H1 (cell line): ENCODE results near the gene TMEM273. TPM values are rescaled to one million over a fixed set of nuclear protein-coding genes. Genes with fewer than 3 reads are reported as not detected.

Source experiments
- CHD7 ChIP-seq: fragments of 300-600 bp; sonication (generic); IDR thresholded peaks from 2 replicates; pipeline ENCODE4 v1.7.1; 2012; ENCODE audit warnings: low read length, moderate library complexity, mild to moderate bottlenecking, inconsistent platforms; ENCODE audit not compliant: insufficient replicate concordance
- CTBP2 ChIP-seq: IDR thresholded peaks from 2 replicates; pipeline ENCODE4 v1.7.0; 2011; ENCODE audit warnings: borderline replicate concordance, mild to moderate bottlenecking, moderate library complexity, mixed read lengths, low read length; ENCODE audit not compliant: insufficient read depth, insufficient read length
- EZH2 ChIP-seq: fragments of 200-600 bp; sonication (generic); IDR thresholded peaks from 2 replicates; pipeline ENCODE4 v1.7.1; 2012; ENCODE audit warnings: low read depth, mild to moderate bottlenecking, moderate library complexity, low read length, inconsistent platforms; ENCODE audit not compliant: severe bottlenecking
- SIRT6 ChIP-seq: IDR thresholded peaks from one replicate; pipeline ENCODE4 v1.7.1; 2012; ENCODE audit warnings: low read length, inconsistent platforms
- SIX5 ChIP-seq: IDR thresholded peaks from 2 replicates; pipeline ENCODE4 v1.6.1; 2011; ENCODE audit warnings: mild to moderate bottlenecking, low read depth, low read length
- SP1 ChIP-seq: IDR thresholded peaks from 2 replicates; pipeline ENCODE4 v1.6.1; 2011; ENCODE audit warnings: low read depth, low read length
- SP4 ChIP-seq: IDR thresholded peaks from 2 replicates; pipeline ENCODE4 v1.6.1; 2012; ENCODE audit warnings: low read length, inconsistent platforms
- YY1 ChIP-seq: IDR thresholded peaks from 2 replicates; pipeline ENCODE4 v1.6.1; 2011; ENCODE audit warnings: low read depth, mild to moderate bottlenecking, low read length
- polyA plus RNA-seq, 7 experiments: library from polyadenylated mRNA; depleted of rRNA in 3 of 7; stranded (reverse) in 5 of 7; unstranded in 2 of 7; fragments of >200 nt in 5 of 7; fragments of 200-250 nt in 2 of 7; gene quantifications; 1 replicate in 5 of 7; 2 replicates in 1 of 7; 4 replicates in 1 of 7; pipeline versions ENCODE4 v1.2.1 to v1.2.3, GENCODE V29; 2011 to 2013; ENCODE audit warnings: missing spikeins in 2 of 7, mixed read lengths in 2 of 7
- total RNA-seq: library from RNA; stranded (reverse); fragmentation: NEBNext Ultra II Directional; extraction: Animal tissue kit (Norgen Biotek cat#: 25700); gene quantifications from 2 replicates; pipeline ENCODE4 v1.2.1, GENCODE V29; 2021

Gene TMEM273
- total and polyA plus RNA-seq, 2 of the 8 experiments (the other 6 are each of a cell fraction or from before 2014, with no cell fraction given): not detected

- no peak for TF ChIP-seq SIRT6
- no peak for TF ChIP-seq EZH2
- TF ChIP-seq CTBP2: no peak
- TF ChIP-seq SIX5: no peak
- no peak for TF ChIP-seq SP4
- TF ChIP-seq YY1: no peak
- TF ChIP-seq SP1: no peak
- no peak for TF ChIP-seq CHD7
These were observed 63.9 kb downstream of the TMEM273 start (continued) for GRCh38 chr10:49123981-49124950.
